ENCODE results near the gene EEFSEC.

Gene EEFSEC

GRCh38 chr3:128419311-128419710 is 266.0 kb downstream of the EEFSEC start:
- DNase-seq, result no peak

GRCh38 chr3:128420289-128420688 is 267.0 kb downstream of the EEFSEC start:
- DNase-seq, result no peak

GRCh38 chr3:128420720-128421438 is 267.6 kb downstream of the EEFSEC start:
- DNase-seq, result no peak

- no peak for DNase-seq
Observed at GRCh38 chr3:128421439-128421836, 268.2 kb downstream of the EEFSEC start.

GRCh38 chr3:128421966-128422365 is 268.7 kb downstream of the EEFSEC start:
- DNase-seq, result no peak

GRCh38 chr3:128422762-128423524 is 269.7 kb downstream of the EEFSEC start:
- no peak for DNase-seq

GRCh38 chr3:128423525-128424147 is 270.4 kb downstream of the EEFSEC start:
- no peak for DNase-seq

GRCh38 chr3:128424508-128425069 is 271.3 kb downstream of the EEFSEC start:
- DNase-seq, result no peak

- DNase-seq, result peak; percentile 34
Observed at GRCh38 chr3:128425142-128425845, 272.0 kb downstream of the EEFSEC start.

- no peak for DNase-seq
Observed at GRCh38 chr3:128425846-128426127, 272.5 kb downstream of the EEFSEC start.

- no peak for DNase-seq
Observed at GRCh38 chr3:128426128-128426921, 273.0 kb downstream of the EEFSEC start.

- no peak for DNase-seq
Observed at GRCh38 chr3:128427175-128427857, 274.0 kb downstream of the EEFSEC start.

GRCh38 chr3:128427872-128428822 is 274.9 kb downstream of the EEFSEC start:
- no peak for DNase-seq

GRCh38 chr3:128429275-128429674 is 276.0 kb downstream of the EEFSEC start:
- no peak for DNase-seq

- no peak for DNase-seq
Observed at GRCh38 chr3:128429751-128430150, 276.5 kb downstream of the EEFSEC start.

GRCh38 chr3:128430301-128430700 is 277.0 kb downstream of the EEFSEC start:
- DNase-seq, result no peak

GRCh38 chr3:128430731-128431130 is 277.4 kb downstream of the EEFSEC start:
- no peak for DNase-seq

- no peak for DNase-seq
Observed at GRCh38 chr3:128431803-128432300, 278.6 kb downstream of the EEFSEC start.

GRCh38 chr3:128432301-128432970 is 279.2 kb downstream of the EEFSEC start:
- DNase-seq, result no peak

Data from DMS 273 treated with DMSO at 0.1 percent for 48 hours (cell line).